Measurements from ENCODE around the gene RCOR1.
A peak's percentile ranks its signal among the peaks of the same experiment; 100 is the strongest.

The RCOR1 gene

DNA sequence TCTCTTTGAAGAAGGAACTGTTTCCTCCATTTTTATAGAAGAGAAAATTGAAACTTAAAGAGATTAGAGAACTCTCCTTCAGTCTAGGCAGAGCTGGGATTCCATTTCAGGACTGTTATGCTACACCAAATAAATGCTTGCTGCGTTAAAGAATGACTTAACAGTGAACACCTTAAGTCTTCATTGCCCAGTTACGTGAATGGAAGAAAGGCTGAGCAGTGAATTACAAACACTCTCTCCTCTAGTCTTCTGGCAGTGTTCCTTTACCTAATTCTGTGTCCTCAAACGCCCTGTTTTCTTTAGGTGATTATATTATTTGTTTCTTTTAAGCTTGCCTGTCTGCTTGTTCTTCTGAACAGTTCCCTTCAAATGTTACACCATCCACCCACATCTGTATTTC, 59.7 kb downstream of the RCOR1 start:
- H3K27ac ChIP-seq: peak overlapping the region; percentile 47
- TF ChIP-seq, protein P1, sequence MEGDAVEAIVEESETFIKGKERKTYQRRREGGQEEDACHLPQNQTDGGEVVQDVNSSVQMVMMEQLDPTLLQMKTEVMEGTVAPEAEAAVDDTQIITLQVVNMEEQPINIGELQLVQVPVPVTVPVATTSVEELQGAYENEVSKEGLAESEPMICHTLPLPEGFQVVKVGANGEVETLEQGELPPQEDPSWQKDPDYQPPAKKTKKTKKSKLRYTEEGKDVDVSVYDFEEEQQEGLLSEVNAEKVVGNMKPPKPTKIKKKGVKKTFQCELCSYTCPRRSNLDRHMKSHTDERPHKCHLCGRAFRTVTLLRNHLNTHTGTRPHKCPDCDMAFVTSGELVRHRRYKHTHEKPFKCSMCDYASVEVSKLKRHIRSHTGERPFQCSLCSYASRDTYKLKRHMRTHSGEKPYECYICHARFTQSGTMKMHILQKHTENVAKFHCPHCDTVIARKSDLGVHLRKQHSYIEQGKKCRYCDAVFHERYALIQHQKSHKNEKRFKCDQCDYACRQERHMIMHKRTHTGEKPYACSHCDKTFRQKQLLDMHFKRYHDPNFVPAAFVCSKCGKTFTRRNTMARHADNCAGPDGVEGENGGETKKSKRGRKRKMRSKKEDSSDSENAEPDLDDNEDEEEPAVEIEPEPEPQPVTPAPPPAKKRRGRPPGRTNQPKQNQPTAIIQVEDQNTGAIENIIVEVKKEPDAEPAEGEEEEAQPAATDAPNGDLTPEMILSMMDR (conservative IDR thresholded peaks at IDR 0.05): no peak

DNA sequence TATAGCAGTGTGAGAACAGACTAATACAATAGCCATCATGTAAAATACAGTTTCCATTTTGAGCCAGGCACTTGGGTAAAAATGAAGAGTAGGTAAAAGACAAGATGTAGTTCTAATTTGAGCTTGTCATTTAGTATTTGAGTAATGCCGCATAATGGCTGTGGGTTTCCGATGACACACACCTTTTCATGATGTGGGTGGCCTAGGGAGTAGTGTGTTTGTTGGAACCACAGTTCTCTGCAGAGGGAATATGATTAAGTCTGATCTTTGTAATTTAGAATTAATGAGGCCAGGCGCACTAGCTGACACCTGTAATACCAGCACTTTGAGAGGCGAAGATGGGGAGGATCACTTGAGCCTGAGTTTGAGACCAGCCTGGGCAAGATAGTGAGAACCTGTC, 61.8 kb downstream of the RCOR1 start:
- H3K27ac ChIP-seq: no peak overlapping the region
- TF ChIP-seq, protein P1 (conservative IDR thresholded peaks at IDR 0.05): no peak

DNA sequence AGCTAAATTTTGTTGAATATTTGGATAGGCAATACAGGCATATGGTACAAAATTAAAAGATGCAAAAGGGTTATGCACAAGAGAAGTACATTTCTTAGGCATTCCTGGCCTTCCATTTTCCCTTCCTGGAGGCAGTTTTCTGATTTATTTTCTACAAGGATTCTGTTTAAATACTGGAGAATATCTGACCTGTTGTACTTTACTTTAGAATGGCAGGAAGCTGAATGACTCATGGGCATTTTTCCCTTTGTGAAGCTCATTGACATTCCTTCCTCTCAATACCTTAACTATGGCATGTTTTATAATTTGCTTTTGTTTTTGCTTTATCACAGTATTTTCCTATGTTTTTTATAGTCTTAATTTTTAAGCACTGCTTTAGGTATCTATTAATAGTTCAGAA, 62.7 kb downstream of the RCOR1 start:
- H3K27ac ChIP-seq: no peak overlapping the region
- TF ChIP-seq, protein P1 (conservative IDR thresholded peaks at IDR 0.05): no peak

DNA sequence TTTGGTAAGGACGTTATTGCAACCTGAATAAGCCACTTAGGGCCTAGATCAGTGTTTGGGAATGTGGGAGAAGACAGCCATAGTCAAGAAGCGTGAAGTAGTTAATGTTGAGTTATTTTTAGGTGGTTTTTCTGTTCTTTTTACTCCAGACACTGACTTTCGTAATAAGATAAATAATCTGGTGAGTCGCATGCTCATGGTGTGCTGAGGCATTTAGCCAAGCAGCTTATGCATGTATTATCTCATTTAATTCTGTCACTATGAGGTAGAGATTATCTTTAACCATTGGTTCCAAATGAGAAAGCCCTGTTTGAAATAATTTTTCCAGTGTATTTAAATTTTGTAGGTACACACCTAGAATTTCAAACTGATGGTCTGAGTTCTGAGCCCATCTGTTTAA, 67.3 kb downstream of the RCOR1 start:
- no peak overlapping the region for H3K27ac ChIP-seq
- TF ChIP-seq, protein P1 (conservative IDR thresholded peaks at IDR 0.05): no peak

DNA sequence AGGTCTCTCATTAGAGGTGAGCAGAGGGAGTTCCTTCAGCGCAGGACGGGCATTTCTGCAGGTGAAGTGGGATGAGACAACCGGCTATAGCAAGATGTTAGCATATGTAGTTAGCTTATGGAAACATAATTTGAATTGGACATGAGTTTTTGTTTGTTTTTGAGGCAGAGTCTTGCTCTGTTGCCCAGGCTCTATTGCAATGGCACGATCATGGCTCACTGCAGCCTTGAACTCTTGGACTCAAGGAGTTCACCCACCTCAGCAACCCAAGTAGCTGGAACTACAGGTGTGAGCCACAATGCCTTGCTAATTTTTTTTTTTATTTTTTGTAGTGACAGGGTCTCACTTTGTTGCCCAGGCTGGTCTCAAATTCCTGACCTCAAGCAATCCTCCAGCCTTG, 69.2 kb downstream of the RCOR1 start:
- TF ChIP-seq, protein P1 (conservative IDR thresholded peaks at IDR 0.05): no peak

DNA sequence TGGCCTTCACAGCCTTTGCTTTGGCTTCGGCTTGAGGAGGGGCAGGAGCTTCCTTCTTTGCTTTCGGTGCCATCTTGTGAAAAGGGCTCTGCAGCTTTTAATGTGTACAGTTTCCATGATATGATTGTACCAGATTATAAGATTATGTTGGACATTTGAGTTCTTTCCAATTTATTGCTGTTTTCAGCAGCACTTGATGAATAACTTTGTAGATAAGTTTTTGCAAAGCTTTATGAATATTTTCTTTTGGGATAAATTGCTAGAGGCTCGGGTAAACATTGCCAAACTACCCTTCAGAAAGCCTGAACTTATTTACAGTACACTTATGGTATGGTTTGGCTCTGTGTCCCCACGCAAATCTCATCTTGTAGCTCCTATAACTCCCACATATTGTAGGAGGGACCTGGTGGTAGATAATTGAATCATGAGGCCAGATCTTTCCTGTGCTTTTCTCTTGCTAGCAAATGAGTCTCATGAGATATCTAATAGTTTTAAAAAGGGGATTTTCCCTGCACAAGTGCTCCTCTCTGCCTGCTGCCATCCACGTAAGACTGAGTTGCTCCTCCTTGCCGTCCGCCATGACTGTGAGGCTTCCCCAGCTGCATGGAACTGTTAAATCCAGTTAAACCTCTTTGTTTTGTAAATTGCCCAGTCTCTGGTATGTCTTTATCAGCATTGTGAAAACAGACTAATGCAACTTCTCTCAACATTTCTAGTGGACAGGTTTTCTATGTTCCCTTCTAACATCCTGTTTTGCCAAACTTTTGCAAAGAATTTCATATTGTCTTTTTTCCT, 70.4 kb downstream of the RCOR1 start:
- H3K27ac ChIP-seq: no peak overlapping the region
- TF ChIP-seq, protein P1 (conservative IDR thresholded peaks at IDR 0.05): no peak

More for the DNA sequence above, 69.2 kb downstream of the RCOR1 start:
- H3K27ac ChIP-seq: no peak overlapping the region

DNA sequence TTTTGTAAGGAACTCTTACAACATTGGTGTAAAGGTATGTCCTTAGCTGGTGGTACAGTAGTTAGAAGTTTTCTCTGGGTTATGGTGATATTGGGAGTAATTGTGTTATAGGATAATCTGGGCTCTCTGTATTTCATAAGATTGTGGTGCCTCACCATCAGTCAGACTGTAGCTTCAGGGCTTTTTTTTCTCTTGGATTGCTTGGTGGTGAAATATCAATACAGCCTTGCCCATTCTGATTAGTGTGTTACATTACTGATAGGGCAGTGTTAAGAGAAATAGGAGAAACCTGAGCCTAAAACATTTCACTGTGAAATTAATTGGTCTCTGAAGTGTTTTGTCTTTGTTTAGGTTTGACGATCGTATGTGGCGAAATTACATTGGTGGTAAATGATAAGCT, 71.0 kb downstream of the RCOR1 start:
- no peak overlapping the region for H3K27ac ChIP-seq
- TF ChIP-seq, protein P1 (conservative IDR thresholded peaks at IDR 0.05): no peak

Measured in VCaP (cell line).